ENCODE results near the gene NRSN2.
"Not testable (repeated sequence)": the region's sequence is repeated elsewhere in the genome, so short reads cannot be mapped to it uniquely, and the experiment has no call there.

NRSN2 gene

DNA sequence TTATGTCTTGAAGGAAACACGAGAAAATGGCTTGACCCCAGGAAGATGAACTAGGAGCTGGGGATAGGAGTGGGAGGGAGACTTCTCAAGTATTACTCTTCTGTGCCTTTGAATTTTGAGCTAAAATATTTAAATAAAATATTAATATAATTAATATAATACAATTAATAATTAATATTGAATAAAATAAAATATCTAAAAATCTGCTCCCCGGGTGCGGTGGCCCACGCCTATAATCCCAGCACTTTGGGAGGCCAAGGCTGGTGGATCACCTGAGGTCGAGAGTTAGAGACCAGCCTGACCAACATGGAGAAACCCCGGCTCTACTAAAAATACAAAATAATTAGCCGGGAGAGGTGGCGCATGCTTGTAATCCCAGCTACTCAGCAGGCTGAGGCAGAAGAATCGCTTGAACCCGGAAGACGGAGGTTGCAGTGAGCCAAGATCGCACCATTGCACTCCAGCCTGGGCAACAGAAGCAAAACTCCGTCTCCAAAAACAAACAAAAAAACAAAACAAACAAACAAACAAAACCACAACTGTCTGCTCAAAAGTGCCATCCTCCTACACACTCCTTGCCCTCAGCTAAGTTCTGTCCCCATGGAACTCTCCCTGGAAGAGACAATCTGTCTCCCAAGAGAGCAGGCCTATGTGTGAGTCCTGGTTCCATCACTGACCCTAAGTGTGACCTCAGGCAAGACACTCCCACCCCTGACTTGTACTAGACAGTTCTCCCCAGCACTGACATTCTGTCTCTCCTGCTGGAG, 20.0 kb downstream of the NRSN2 start:
- no peak overlapping the region for H3K4me3 ChIP-seq
- no peak for DNase-seq (ENCODE audit: low read depth, low spot score)
- TF ChIP-seq POLR2AphosphoS5 (IDR thresholded peaks at IDR 0.05; ENCODE audit: borderline replicate concordance, low read depth, low read length), result no peak
- TF ChIP-seq EZH2 (IDR thresholded peaks at IDR 0.05), result no peak
- no peak overlapping the region for H3K27ac ChIP-seq
- H3K9ac ChIP-seq (ENCODE audit: insufficient read length), result no peak overlapping the region
- no peaks in the 10 kb centered on the region for H3K36me3 ChIP-seq (ENCODE audit: insufficient read depth, low read length)
- H3K9me3 ChIP-seq (ENCODE audit: low read depth, low read length), result no peaks in the 10 kb centered on the region

DNA sequence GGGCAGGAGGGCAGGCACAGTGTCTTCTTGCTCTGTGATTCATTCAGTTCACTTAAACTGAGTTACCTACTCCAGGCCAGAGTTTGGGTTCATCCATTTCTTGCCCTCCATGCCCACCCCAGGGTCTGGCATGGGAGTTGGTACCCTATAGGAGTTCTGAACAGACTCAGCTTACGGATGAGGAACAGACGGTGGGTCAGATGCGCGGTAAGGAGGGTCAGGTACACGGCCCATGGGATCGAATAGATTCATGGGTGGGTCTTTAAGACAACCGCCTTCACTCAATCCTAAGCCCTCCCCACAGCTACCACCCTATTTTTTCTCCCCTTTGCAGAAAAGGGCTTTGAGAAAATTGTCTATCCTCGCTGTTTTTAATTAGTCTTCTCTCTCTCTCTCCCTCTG, 20.6 kb downstream of the NRSN2 start:
- TF ChIP-seq FOXP2 (optimal IDR thresholded peaks at IDR 0.05; ENCODE audit: control extremely low read depth, extremely low read length, insufficient read depth), result no peak
- no peak for TF ChIP-seq POLR2AphosphoS5 (IDR thresholded peaks at IDR 0.05; ENCODE audit: borderline replicate concordance, low read depth, low read length)
- TF ChIP-seq EZH2 (IDR thresholded peaks at IDR 0.05), result no peak
- Histone ChIP-seq H3K36me3 (ENCODE audit: insufficient read depth, low read length) (no peaks in the 10 kb centered on the region), H3K9me3 (ENCODE audit: low read depth, low read length) (no peaks in the 10 kb centered on the region), H3K9ac (ENCODE audit: insufficient read length) (no peak overlapping the region), H3K27ac (no peak overlapping the region), H3K4me3 (no peak overlapping the region)
- no peak for DNase-seq (ENCODE audit: low read depth, low spot score)

DNA sequence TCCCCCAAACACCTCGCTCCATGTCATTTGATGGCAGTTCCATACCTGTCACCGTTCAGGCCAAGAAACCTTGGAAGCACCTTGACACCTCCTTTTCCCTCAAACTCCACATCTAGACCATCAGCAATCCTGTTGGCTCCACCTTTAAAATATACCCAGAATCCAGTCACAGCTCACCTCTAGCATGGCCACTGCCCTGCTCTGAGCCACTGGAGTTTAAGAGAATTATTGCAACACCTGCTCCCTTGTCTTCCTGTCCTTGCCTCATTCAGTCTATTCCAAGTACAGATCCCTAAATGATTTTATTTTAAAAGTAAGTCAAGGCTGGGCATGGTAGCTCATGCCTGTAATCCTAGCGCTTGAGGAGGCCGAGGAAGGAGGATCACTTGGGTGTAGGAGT, 22.0 kb downstream of the NRSN2 start:
- no peaks in the 10 kb centered on the region for H3K36me3 ChIP-seq (ENCODE audit: insufficient read depth, low read length)
- H3K27ac ChIP-seq, result no peak overlapping the region
- TF ChIP-seq EZH2 (IDR thresholded peaks at IDR 0.05) (no peak), FOXP2 (optimal IDR thresholded peaks at IDR 0.05; ENCODE audit: control extremely low read depth, extremely low read length, insufficient read depth) (no peak), POLR2AphosphoS5 (IDR thresholded peaks at IDR 0.05; ENCODE audit: borderline replicate concordance, low read depth, low read length) (no peak)
- no peak for DNase-seq (ENCODE audit: low read depth, low spot score)
- H3K4me3 ChIP-seq, result no peak overlapping the region
- no peaks in the 10 kb centered on the region for H3K9me3 ChIP-seq (ENCODE audit: low read depth, low read length)
- no peak overlapping the region for H3K9ac ChIP-seq (ENCODE audit: insufficient read length)

DNA sequence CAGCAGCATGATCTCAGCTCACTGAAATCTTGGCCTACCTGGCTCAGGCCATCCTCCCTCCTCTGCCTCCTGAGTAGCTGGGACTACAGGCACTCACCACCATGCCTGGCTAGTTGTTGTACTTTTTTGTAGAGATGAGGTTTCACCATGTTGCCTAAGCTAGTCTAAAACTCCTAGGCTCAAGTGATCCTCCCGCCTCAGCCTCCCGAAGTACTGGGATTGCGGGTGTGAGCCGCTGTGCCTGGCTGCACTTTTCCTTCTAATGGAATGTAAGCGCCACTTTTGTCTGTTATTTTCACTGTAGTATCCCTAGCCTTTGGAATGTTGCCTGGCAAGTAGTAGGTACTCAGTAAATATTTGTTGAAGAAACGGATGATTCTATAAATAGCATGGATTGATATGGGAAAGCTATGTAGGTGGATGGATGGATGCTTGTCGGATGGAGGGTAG, 23.3 kb downstream of the NRSN2 start:
- DNase-seq (ENCODE audit: low read depth, low spot score), result no peak
- peak overlapping the region; percentile 40; the same call in 1 of the 2 replicates for H3K27ac ChIP-seq
- no peak overlapping the region for H3K9ac ChIP-seq (ENCODE audit: insufficient read length)
- TF ChIP-seq FOXP2 (optimal IDR thresholded peaks at IDR 0.05; ENCODE audit: control extremely low read depth, extremely low read length, insufficient read depth), result no peak
- TF ChIP-seq POLR2AphosphoS5 (IDR thresholded peaks at IDR 0.05; ENCODE audit: borderline replicate concordance, low read depth, low read length), result no peak
- no peak for TF ChIP-seq EZH2 (IDR thresholded peaks at IDR 0.05)
- no peaks in the 10 kb centered on the region for H3K9me3 ChIP-seq (ENCODE audit: low read depth, low read length)
- H3K36me3 ChIP-seq (ENCODE audit: insufficient read depth, low read length), result no peaks in the 10 kb centered on the region
- H3K4me3 ChIP-seq, result no peak overlapping the region

DNA sequence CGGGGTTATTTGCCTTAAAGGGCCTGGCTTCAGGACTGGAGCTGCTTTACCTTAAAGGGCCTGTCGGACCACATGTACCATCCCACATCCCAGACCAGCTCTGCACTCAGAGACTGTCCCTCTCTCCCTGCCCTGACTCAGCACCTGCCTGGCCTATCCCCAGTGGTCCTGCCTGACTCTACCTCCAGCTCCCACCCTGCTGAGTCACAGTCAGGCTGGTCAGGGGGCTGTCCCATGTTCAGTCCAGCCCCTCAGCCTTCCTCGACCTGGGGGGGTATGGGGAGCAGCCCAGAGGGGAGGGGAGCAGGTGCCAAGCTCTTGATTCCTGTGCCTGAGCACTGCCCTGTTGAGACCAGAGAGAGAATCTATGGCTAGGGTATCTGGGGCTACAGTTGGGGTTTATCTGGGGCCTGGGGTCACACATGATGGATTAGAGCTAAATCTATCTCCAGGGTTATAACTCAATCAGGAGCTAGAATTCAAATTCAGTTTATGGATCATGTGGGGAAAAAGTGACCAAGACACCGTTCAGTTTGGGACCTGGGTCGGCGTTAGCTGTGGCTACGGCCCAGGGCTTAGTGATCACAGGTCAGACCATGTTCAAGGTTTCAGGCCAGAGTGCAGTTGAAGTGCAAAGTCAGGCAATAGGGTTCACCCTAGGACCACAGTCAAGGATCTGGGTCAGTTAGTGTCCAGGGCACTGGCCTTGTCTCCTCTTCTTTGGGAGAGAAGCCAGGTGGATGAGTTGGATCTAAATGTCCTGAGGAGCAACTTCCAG, 24.3 kb downstream of the NRSN2 start:
- Histone ChIP-seq H3K9ac (ENCODE audit: insufficient read length) (no peak overlapping the region), H3K4me3 (no peak overlapping the region), H3K27ac (peak overlapping the region; percentile 18; the same call in 1 of the 2 replicates), H3K36me3 (ENCODE audit: insufficient read depth, low read length) (no peaks in the 10 kb centered on the region), H3K9me3 (ENCODE audit: low read depth, low read length) (no peaks in the 10 kb centered on the region)
- TF ChIP-seq FOXP2 (optimal IDR thresholded peaks at IDR 0.05; ENCODE audit: control extremely low read depth, extremely low read length, insufficient read depth), result no peak
- no peak for TF ChIP-seq EZH2 (IDR thresholded peaks at IDR 0.05)
- no peak for TF ChIP-seq POLR2AphosphoS5 (IDR thresholded peaks at IDR 0.05; ENCODE audit: borderline replicate concordance, low read depth, low read length)
- no peak for DNase-seq (ENCODE audit: low read depth, low spot score)

DNA sequence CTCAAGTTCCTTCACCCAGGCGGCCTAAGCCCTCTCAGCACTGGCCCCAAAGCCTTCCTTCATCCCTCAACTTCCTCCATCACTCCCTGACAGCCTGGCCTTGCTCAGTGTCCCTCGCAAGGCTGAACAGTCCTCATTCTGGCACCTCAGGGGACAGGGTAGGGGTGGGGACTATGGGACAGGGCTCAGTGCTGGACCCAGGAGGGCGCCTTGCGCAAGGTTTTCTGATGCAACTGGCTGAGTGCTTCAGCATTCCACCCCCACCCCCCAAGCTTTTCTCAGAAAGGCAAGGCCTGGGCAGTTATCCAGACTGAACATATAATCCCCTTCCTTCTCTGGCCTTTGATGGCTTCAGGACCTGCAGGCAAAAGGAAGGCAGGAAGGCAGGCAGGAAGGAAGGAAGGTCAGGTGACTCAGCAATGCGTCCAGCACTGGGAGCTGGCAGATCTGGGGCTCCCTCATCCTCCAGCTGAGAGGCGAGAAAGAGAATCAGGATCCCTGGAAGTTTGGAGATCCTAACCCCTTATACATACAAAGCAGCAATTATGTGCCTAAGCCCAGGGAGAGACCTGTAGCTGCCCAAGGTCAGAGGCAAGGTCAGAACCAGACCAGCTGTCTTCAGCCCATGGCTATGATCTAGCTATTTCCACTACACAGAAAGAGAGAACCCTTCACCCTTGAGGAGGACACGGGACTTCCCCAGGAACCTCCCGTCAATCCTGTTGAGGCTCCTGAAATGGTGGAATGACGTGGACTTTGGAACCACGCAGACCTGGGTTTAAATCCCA, 25.0 kb downstream of the NRSN2 start:
- DNase-seq (ENCODE audit: low read depth, low spot score), result no peak
- no peak for TF ChIP-seq EZH2 (IDR thresholded peaks at IDR 0.05)
- TF ChIP-seq POLR2AphosphoS5 (IDR thresholded peaks at IDR 0.05; ENCODE audit: borderline replicate concordance, low read depth, low read length), result no peak
- TF ChIP-seq FOXP2 (optimal IDR thresholded peaks at IDR 0.05; ENCODE audit: control extremely low read depth, extremely low read length, insufficient read depth), result no peak
- H3K27ac ChIP-seq, result peak overlapping the region; percentile 63; the same call in 1 of the 2 replicates

DNA sequence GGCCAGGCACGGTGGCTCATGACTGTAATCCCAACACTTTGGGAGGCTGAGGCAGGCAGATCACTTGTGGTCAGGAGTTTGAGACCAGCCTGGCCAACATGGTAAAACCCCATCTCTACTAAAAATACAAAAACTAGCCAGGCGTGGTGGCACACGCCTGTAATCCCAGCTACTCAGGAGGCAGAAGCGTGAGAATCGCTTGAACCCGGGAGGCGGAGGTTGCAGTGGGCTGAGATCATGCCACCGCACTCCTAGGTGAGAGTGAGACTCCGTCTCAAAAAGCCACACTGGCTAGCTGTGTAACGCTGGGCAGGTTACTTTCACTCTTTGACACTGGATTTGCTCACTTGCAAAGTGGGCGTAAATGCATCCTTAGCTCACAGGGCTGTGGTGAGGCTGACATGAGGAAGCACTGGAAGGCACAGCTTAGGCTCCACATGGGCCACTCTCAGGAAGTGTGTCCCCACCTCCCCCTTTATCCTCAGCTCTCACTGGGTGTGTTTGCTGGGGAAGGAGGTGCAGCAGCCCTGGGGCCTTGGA, 25.7 kb downstream of the NRSN2 start:
- H3K9ac ChIP-seq (ENCODE audit: insufficient read length); H3K9me3 ChIP-seq (ENCODE audit: low read depth, low read length); H3K36me3 ChIP-seq (ENCODE audit: insufficient read depth, low read length); H3K4me3 ChIP-seq; DNase-seq (ENCODE audit: low read depth, low spot score): not testable (repeated sequence)
- H3K27ac ChIP-seq, result peak overlapping the region; percentile 63; the same call in 1 of the 2 replicates

More for the DNA sequence above, 25.0 kb downstream of the NRSN2 start:
- H3K4me3 ChIP-seq, result no peak overlapping the region
- H3K36me3 ChIP-seq (ENCODE audit: insufficient read depth, low read length), result no peaks in the 10 kb centered on the region
- no peaks in the 10 kb centered on the region for H3K9me3 ChIP-seq (ENCODE audit: low read depth, low read length)
- peak overlapping the region; percentile 0 for H3K9ac ChIP-seq (ENCODE audit: insufficient read length)
